ENCODE results near the gene ELOVL4. TPM values are rescaled to one million over a fixed set of nuclear protein-coding genes. Genes with fewer than 3 reads are reported as not detected.
A peak's percentile ranks its signal among the peaks of the same experiment; 100 is the strongest.

The ELOVL4 gene
- total and polyA plus RNA-seq, 11 donors: 0.09 to 0.48 (median 0.20) TPM

DNA sequence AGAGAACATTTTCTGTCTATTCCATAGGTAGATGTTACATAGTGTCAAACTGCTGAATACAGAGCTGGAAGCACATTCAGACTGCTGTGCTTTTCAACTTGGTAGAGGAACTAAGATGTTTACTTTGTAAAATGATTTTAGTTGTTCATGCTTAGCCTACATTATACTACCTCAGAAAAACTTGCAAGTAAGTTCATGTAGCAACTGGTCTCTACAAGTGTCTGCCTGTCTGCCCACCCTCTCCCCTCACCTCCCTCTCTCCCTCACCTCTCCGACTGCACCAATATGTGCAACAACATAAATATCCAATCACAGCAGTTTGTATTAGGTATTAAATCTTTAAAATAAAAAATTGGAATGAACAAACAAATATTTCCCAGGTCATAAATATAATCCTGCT lies 25.3 kb downstream of the ELOVL4 start:
- ATAC-seq (no peak), DNase-seq (no peak)
- WGBS, 4 donors: 75 to 88% (median 78%) methylated on average over 1 of the region's 1 CpG
- peaks cover 0 to 7% (median 0%) of the 10 kb centered on the region in 9 donors for H3K36me3 ChIP-seq
- H3K27me3 ChIP-seq: no peaks in the 10 kb centered on the region
- H3K27ac ChIP-seq: no peak overlapping the region
- TF ChIP-seq POLR2A (IDR thresholded peaks at IDR 0.05): no peak
- TF ChIP-seq, protein P1, sequence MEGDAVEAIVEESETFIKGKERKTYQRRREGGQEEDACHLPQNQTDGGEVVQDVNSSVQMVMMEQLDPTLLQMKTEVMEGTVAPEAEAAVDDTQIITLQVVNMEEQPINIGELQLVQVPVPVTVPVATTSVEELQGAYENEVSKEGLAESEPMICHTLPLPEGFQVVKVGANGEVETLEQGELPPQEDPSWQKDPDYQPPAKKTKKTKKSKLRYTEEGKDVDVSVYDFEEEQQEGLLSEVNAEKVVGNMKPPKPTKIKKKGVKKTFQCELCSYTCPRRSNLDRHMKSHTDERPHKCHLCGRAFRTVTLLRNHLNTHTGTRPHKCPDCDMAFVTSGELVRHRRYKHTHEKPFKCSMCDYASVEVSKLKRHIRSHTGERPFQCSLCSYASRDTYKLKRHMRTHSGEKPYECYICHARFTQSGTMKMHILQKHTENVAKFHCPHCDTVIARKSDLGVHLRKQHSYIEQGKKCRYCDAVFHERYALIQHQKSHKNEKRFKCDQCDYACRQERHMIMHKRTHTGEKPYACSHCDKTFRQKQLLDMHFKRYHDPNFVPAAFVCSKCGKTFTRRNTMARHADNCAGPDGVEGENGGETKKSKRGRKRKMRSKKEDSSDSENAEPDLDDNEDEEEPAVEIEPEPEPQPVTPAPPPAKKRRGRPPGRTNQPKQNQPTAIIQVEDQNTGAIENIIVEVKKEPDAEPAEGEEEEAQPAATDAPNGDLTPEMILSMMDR (IDR thresholded peaks at IDR 0.05): no peak
- intact Hi-C loops (cut with DNase I): no loop called here
- no peaks in the 10 kb centered on the region for H3K9me3 ChIP-seq
- no peak overlapping the region for H3K4me3 ChIP-seq
- H3K4me1 ChIP-seq: no peaks in the 10 kb centered on the region

DNA sequence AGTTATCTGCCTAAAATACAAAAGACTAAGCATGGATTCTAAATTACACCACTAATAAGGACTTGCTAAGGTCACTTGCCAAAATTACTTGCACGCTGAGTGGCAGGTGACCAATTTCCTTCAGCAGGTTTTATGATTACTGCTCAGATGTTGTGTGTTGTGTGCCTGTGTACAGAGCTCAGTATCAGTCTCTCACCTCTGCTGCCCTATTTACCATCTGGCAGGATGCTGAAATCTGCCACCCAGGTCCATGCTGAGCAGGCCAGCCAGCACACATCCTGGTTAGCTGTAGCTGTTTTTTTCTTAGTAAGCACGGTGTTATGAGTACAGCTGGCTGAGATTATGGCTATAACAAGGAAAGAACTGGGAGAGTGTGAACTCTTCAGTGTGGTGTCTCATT lies 34.0 kb downstream of the ELOVL4 start:
- no peaks in the 10 kb centered on the region for H3K27me3 ChIP-seq

DNA sequence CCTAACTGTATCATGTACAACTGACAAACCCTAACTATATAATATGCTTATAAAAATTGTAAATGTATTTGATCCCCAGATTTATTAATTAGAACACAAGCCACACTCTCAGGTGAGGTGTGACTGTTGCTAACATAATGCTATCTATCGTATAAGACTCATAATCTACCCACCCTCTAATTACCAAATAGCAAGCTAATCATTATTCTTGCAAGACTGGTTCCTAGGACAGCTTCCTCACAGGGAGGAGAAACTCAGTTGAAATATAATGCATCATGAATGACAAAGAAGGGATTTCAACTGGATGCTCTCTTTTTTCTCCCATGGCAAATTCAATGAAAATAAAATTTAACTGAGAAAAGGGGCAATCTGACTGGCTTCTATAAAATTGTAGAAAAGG lies 35.4 kb downstream of the ELOVL4 start:
- no peak overlapping the region for H3K4me3 ChIP-seq
- H3K9me3 ChIP-seq: no peaks in the 10 kb centered on the region
- no peak overlapping the region for H3K27ac ChIP-seq
- no peaks in the 10 kb centered on the region for H3K36me3 ChIP-seq
- intact Hi-C loops (cut with DNase I): no loop called here
- ATAC-seq: no peak
- no peak for DNase-seq
- no peak for TF ChIP-seq POLR2A (IDR thresholded peaks at IDR 0.05)
- TF ChIP-seq, protein P1 (IDR thresholded peaks at IDR 0.05): no peak
- H3K27me3 ChIP-seq: peaks cover 0 to 7% (median 0%) of the 10 kb centered on the region in 9 donors
- H3K4me1 ChIP-seq: no peaks in the 10 kb centered on the region
- WGBS, 4 donors: 67 to 85% (median 74%) methylated on average over 1 of the region's 1 CpG

More for the DNA sequence above, 34.0 kb downstream of the ELOVL4 start:
- no peaks in the 10 kb centered on the region for H3K36me3 ChIP-seq
- no peak overlapping the region for H3K4me3 ChIP-seq
- H3K4me1 ChIP-seq: no peaks in the 10 kb centered on the region
- DNase-seq: no peak
- no peaks in the 10 kb centered on the region for H3K9me3 ChIP-seq
- intact Hi-C loops (cut with DNase I): no loop called here
- ATAC-seq: no peak
- TF ChIP-seq, protein P1 (IDR thresholded peaks at IDR 0.05): no peak
- no peak for TF ChIP-seq POLR2A (IDR thresholded peaks at IDR 0.05)
- no peak overlapping the region for H3K27ac ChIP-seq
- 51 to 59% (median 57%) methylated on average over 2 of the region's 2 CpGs for WGBS, 4 donors

DNA sequence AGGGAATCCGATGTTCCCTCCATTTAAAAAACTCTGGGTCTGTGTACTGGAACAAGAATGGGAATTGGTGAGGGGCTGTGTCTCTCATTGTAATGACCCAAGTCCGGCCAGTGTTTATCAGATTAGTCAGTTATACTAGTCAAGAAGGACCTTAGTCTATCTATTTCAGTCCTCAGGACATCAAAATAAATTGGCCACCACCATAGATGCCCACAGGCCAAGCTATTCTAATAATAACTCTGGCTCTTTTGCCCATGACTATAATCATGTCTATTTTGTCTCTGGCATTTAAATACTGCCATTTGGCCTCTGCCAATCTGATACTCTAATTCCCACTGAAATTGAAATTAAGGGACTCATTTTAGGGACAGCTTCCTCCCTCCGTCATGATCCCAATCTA lies 37.8 kb downstream of the ELOVL4 start:
- no peak overlapping the region for H3K27ac ChIP-seq
- DNase-seq: no peak
- intact Hi-C loops (cut with DNase I): no loop called here
- H3K4me1 ChIP-seq: no peaks in the 10 kb centered on the region
- no peak for TF ChIP-seq POLR2A (IDR thresholded peaks at IDR 0.05)
- TF ChIP-seq, protein P1 (IDR thresholded peaks at IDR 0.05): no peak
- H3K4me3 ChIP-seq: no peak overlapping the region
- no peaks in the 10 kb centered on the region for H3K36me3 ChIP-seq
- H3K27me3 ChIP-seq: peaks cover 0 to 7% (median 0%) of the 10 kb centered on the region in 9 donors
- ATAC-seq: peak in 1 of 4 donors; percentile 42
- no peaks in the 10 kb centered on the region for H3K9me3 ChIP-seq
- WGBS, 4 donors: 83 to 89% (median 86%) methylated on average over 3 of the region's 3 CpGs
